HUDEP-2 (cell line): ENCODE data around the gene TRIM40.

ENCODE experiments used
- DNase-seq, 76 experiments: peaks; one replicate each; lab custom pipeline; 2025; ENCODE audit not compliant: unreplicated experiment in 76 of 76; lab: John Stamatoyannopoulos, UW

Gene TRIM40

GRCh38 chr6:30135757-30136156 is at the start of gene TRIM40:
Gene TRIM40 (plus strand): TSS chr6:30136140. CDS start chr6:30137037, 897 bp downstream.
- DNase-seq = no peak

- no peak for DNase-seq
Observed at GRCh38 chr6:30087876-30088275, 48.1 kb upstream of the TRIM40 start.

GRCh38 chr6:30091577-30092381 is 44.2 kb upstream of the TRIM40 start:
- peak in 6 of 76 experiments; percentile 9 to 35 (median 19) for DNase-seq

GRCh38 chr6:30092852-30093543 is 42.9 kb upstream of the TRIM40 start:
- no peak for DNase-seq

GRCh38 chr6:30093951-30094661 is 41.8 kb upstream of the TRIM40 start:
- DNase-seq = no peak

- no peak for DNase-seq
Observed at GRCh38 chr6:30096829-30097228, 39.1 kb upstream of the TRIM40 start.

GRCh38 chr6:30097902-30098768 is 37.8 kb upstream of the TRIM40 start:
- DNase-seq = no peak

GRCh38 chr6:30100154-30100553 is 35.8 kb upstream of the TRIM40 start:
- DNase-seq = no peak

GRCh38 chr6:30100585-30101443 is 35.1 kb upstream of the TRIM40 start:
- DNase-seq = no peak

- peak in 73 of 76 experiments; percentile 23 to 88 (median 69) for DNase-seq
Observed at GRCh38 chr6:30101444-30102413, 34.2 kb upstream of the TRIM40 start.

GRCh38 chr6:30102414-30102969 is 33.4 kb upstream of the TRIM40 start:
- no peak for DNase-seq

GRCh38 chr6:30102970-30103871 is 32.7 kb upstream of the TRIM40 start:
- DNase-seq = peak in 74 of 76 experiments; percentile 36 to 91 (median 73)

- DNase-seq = no peak
Observed at GRCh38 chr6:30103872-30104179, 32.1 kb upstream of the TRIM40 start.

- peak in 1 of 76 experiments; percentile 18 for DNase-seq
Observed at GRCh38 chr6:30104661-30105060, 31.3 kb upstream of the TRIM40 start.

GRCh38 chr6:30111266-30111856 is 24.6 kb upstream of the TRIM40 start:
- no peak for DNase-seq

GRCh38 chr6:30112402-30112994 is 23.4 kb upstream of the TRIM40 start:
- DNase-seq = no peak
